Activated naive CD4-positive, alpha-beta T cell treated with anti-CD3 and anti-CD28 coated beads for 36 hours (primary cell): ENCODE data around the gene SPATA31C1. TPM values are rescaled to one million over a fixed set of nuclear protein-coding genes. Genes with fewer than 3 reads are reported as not detected.

Source experiments
- CTCF ChIA-PET: fragments of 350-600 bp; sonication (Branson Sonifier 250); formaldehyde crosslinking; loops from one replicate; lab custom pipeline; 2021; ENCODE audit warnings: antibody characterized with exemption; lab: Charles Lee
- DNase-seq: peaks from one replicate; pipeline ENCODE4 v3.0.0-alpha.2; 2020
- H3K27ac Mint-ChIP-seq: one replicate; pipeline ENCODE4 v1.8.0; 2021; ENCODE audit warnings: mild to moderate bottlenecking, mixed read lengths
- H3K27me3 Mint-ChIP-seq: one replicate; pipeline ENCODE4 v1.8.0; 2021; ENCODE audit warnings: low read depth, mixed read lengths
- H3K36me3 Mint-ChIP-seq: one replicate; pipeline ENCODE4 v1.8.0; 2021; ENCODE audit warnings: low read depth, mixed read lengths
- H3K4me1 Mint-ChIP-seq: one replicate; pipeline ENCODE4 v1.8.0; 2021; ENCODE audit warnings: low read depth, mixed read lengths
- H3K4me3 Mint-ChIP-seq: one replicate; pipeline ENCODE4 v1.8.0; 2021; ENCODE audit warnings: mild to moderate bottlenecking, moderate library complexity, mixed read lengths
- H3K9me3 Mint-ChIP-seq: one replicate; pipeline ENCODE4 v1.8.0; 2021; ENCODE audit warnings: mixed read lengths
- intact Hi-C: fragments of 100-400 bp; cut with micrococcal nuclease; formaldehyde crosslinking; loops from one replicate; pipeline ENCODE4 v1.15.1; 2023
- total RNA-seq, 2 experiments: library from RNA; stranded (reverse); gene quantifications; one replicate each; pipeline ENCODE4 v1.2.3, GENCODE V29; 2021

Gene SPATA31C1
- total RNA-seq, 2 experiments from 2014 or later, result not detected

DNA sequence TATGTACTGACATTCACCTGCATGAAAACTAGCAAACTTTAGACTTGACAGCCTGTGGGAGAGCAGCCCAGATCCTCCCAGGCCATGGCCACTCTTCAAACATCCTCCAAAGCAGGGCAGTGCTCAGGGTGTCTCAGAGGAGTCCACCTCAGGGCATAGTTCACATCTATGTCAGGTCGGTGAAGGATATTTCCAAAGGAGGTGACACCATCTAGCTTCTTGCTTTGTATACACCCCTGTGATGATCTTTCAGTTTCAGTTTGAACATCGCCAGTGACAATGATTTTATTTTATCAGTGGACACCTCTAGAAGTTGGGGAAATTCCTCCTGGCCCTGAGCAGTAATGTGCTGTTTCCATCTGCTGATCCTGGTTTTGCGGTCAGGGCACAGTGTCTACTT, 36.5 kb downstream of the SPATA31C1 start:
- Mint-ChIP-seq H3K9me3 (peaks cover 6% of the 10 kb centered on the region), H3K27me3 (peaks cover 11% of the 10 kb centered on the region), H3K36me3 (no peaks in the 10 kb centered on the region), H3K4me3 (no peak overlapping the region), H3K4me1 (peaks cover 2% of the 10 kb centered on the region), H3K27ac (no peak overlapping the region)
- no peak for DNase-seq
- CTCF ChIA-PET, result no interaction called here
- intact Hi-C loops, result loop anchor here (5.0 to 10.0 kb wide), 3 partner anchors 433 to 1051 kb away; partner anchors contain the start of gene SPIN1

DNA sequence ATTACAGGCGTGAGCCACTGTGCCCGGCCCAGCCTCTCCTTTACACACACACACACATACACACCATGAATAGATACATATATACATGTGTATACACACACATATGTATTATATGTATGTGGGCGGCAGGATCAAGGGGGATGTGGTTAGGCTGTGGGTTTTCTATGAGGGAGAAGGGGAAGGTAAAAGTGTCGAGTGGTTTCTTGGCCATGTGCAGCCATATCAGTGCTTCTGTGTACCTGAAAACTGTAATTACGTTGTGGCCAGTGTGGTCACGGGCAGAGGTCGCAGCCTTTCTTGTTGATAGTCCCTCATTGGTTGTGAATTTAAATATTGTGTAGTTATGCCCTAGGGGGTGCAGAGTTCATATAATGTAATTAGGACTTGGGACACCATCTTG, 40.1 kb downstream of the SPATA31C1 start:
- no peak for DNase-seq

DNA sequence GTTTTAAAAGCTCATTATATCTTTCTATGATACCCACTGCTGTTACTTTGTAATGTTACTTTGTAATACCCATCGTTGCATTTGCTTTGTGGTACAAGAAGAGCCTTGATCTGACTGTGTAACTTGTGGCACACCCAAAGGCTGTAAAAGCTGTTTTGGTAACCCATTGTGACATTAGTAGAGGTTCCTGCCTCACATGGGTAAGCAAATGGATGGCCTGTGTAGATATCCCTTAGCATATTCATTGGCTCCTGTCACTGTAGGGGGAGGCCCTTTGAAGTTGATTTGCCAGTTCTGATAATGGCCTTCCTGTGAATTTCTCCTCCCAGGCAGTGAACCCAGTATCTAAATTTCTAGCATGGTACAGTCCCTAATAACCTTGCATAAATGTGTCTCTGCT, 40.8 kb downstream of the SPATA31C1 start:
- Mint-ChIP-seq H3K9me3 (no peaks in the 10 kb centered on the region), H3K27me3 (peaks cover 13% of the 10 kb centered on the region), H3K36me3 (no peaks in the 10 kb centered on the region), H3K27ac (no peak overlapping the region), H3K4me1 (peaks cover 2% of the 10 kb centered on the region), H3K4me3 (no peak overlapping the region)
- DNase-seq, result no peak
- CTCF ChIA-PET, result interaction anchor here (0.6 kb wide), 1 partner anchor 590 kb away, joined by 3 read pairs; no protein-coding TSS in a partner anchor
- intact Hi-C loops, result loop anchor here (10.0 kb wide), 1 partner anchor 1046 kb away; no protein-coding TSS in a partner anchor

More for the DNA sequence above, 40.1 kb downstream of the SPATA31C1 start:
- peaks cover 2% of the 10 kb centered on the region for H3K4me1 Mint-ChIP-seq
- no peak overlapping the region for H3K4me3 Mint-ChIP-seq
- intact Hi-C loops, result loop anchor here (10.0 kb wide), 1 partner anchor 1047 kb away; no protein-coding TSS in a partner anchor
- no peaks in the 10 kb centered on the region for H3K36me3 Mint-ChIP-seq
- no peaks in the 10 kb centered on the region for H3K9me3 Mint-ChIP-seq
- H3K27ac Mint-ChIP-seq, result no peak overlapping the region
- CTCF ChIA-PET, result no interaction called here
- peaks cover 13% of the 10 kb centered on the region for H3K27me3 Mint-ChIP-seq

DNA sequence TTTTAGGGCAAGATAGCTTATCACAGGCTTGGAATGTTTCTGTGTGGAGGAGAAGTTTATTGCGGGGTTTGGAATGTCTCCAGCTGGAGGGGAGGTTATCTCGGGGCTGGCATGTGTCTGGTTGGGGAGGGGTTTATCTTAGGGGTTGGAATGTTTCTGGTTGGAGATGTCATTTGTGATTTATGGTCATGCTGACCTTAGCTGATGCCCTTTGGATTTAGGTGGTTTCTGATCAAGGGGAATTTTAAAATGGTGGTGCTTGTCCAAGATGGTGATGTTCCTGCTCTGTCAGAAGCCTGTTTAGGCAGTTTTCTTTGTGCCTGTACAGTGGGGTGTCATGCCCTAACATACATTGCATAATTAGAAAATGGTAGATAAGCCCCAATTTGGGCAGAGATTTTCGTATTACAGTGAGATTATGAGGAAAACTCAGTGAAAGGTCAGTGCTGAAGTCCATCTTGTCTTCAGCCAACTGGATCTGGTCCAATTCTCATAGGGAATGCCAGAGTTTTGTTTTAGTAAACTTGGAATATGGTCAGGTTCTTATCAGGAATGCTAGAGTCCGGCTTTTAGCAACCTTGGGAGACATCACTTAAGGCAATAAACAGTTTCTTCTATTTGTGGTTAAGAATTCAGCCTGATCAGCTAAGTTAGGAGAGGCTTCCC, 42.3 kb downstream of the SPATA31C1 start:
- CTCF ChIA-PET, result interaction anchor here (0.6 to 0.9 kb wide), 2 partner anchors 11 to 170 kb away, joined by 3 read pairs; no protein-coding TSS in a partner anchor
- no peaks in the 10 kb centered on the region for H3K36me3 Mint-ChIP-seq
- peaks cover 13% of the 10 kb centered on the region for H3K27me3 Mint-ChIP-seq
- no peak for DNase-seq
- H3K27ac Mint-ChIP-seq, result no peak overlapping the region
- H3K9me3 Mint-ChIP-seq, result no peaks in the 10 kb centered on the region
- intact Hi-C loops, result loop anchor here (10.0 kb wide), 1 partner anchor 1045 kb away; no protein-coding TSS in a partner anchor
- H3K4me3 Mint-ChIP-seq, result no peak overlapping the region
- peaks cover 2% of the 10 kb centered on the region for H3K4me1 Mint-ChIP-seq

DNA sequence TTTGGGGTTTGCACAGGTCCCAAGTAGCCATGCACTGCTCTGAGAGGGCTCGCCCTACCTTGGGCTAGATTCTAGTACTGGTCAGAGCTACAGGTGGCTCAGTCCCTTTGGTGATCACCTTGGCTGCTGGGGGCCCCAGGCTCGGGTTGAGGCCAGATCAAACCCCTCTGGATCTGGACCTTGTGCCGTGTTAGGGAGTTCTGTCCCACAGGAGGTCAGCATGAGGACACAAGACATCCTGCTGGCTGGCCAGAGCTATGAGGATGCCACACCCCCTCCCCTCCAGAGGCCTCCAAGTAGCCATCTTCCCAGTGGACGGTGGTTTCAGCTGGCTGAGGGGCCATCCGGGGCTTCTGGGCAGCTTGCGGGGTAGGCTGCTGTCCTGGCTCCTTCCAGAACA, 46.0 kb downstream of the SPATA31C1 start:
- no peaks in the 10 kb centered on the region for H3K4me1 Mint-ChIP-seq
- peaks cover 13% of the 10 kb centered on the region for H3K27me3 Mint-ChIP-seq
- DNase-seq, result no peak
- H3K27ac Mint-ChIP-seq, result no peak overlapping the region
- CTCF ChIA-PET, result no interaction called here
- H3K4me3 Mint-ChIP-seq, result no peak overlapping the region
- peaks cover 4% of the 10 kb centered on the region for H3K36me3 Mint-ChIP-seq
- H3K9me3 Mint-ChIP-seq, result no peaks in the 10 kb centered on the region
- intact Hi-C loops, result no loop called here

DNA sequence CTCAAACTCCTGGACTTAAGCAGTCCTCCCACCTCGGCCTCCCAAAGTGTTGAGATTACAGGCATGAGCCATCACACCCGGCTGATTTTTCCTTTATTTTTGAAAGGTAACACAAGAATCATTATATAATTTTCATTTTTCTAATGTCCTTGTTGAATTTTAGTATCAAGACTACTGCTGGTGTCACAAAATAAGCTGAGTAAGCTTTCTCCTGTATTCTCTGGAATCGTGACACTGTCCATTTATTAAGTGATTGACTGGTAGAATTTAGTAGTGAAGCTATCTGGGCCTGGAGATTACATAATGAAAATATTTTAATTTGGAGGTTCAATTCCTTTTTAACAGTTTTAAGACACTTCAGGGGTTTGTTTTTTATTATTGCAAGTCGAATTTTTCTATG, 47.1 kb downstream of the SPATA31C1 start:
- H3K4me3 Mint-ChIP-seq, result no peak overlapping the region
- intact Hi-C loops, result no loop called here
- H3K27me3 Mint-ChIP-seq, result peaks cover 8% of the 10 kb centered on the region
- DNase-seq, result no peak
- no peak overlapping the region for H3K27ac Mint-ChIP-seq
- H3K36me3 Mint-ChIP-seq, result peaks cover 7% of the 10 kb centered on the region
- no peaks in the 10 kb centered on the region for H3K4me1 Mint-ChIP-seq
- no peaks in the 10 kb centered on the region for H3K9me3 Mint-ChIP-seq
- CTCF ChIA-PET, result no interaction called here

DNA sequence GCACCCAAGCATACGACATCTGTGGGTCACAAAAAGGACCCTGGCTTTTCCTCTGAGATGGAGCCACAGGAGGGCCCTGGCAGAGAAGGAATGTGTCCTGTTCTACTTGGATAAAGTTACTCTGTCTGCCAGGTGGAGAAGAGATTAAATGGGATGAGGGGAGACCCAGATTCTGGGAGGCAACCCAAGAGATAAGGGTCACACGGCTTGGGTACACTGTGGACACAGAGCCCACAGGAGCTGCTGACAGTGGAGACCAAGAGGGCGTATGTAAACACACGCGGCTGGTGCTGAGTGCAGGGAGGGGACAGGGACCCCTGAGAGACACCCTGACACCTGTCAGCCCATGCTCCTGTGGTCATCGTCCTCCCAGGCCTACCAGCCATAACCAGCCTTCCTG, 50.4 kb downstream of the SPATA31C1 start:
- DNase-seq, result no peak
- intact Hi-C loops, result no loop called here
- no peak overlapping the region for H3K4me3 Mint-ChIP-seq
- no peaks in the 10 kb centered on the region for H3K9me3 Mint-ChIP-seq
- peaks cover 15% of the 10 kb centered on the region for H3K36me3 Mint-ChIP-seq
- peaks cover 8% of the 10 kb centered on the region for H3K4me1 Mint-ChIP-seq
- H3K27ac Mint-ChIP-seq, result no peak overlapping the region
- no peaks in the 10 kb centered on the region for H3K27me3 Mint-ChIP-seq
- CTCF ChIA-PET, result no interaction called here

DNA sequence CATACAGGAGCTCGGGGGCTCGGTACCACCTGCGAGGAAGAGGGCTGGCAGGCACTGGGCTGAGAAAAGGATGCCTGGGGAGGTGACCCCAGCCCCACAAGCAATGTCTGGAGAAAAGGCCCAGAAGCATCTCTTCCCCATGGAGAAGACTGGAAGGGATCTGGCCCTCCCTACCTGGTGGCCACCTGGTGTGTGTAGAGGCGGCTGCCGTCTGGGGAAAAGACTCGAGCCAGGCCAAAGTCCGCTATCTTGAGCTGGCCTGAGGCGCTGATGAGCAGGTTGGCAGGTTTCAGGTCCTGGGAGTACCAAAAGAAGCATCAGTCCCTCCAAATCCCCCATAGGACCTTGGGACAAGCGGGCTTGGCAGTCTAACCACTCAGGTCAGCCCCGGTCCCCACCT, 52.8 kb downstream of the SPATA31C1 start:
- H3K9me3 Mint-ChIP-seq, result no peaks in the 10 kb centered on the region
- CTCF ChIA-PET, result no interaction called here
- H3K27ac Mint-ChIP-seq, result no peak overlapping the region
- H3K36me3 Mint-ChIP-seq, result peaks cover 17% of the 10 kb centered on the region
- H3K27me3 Mint-ChIP-seq, result no peaks in the 10 kb centered on the region
- H3K4me1 Mint-ChIP-seq, result peaks cover 19% of the 10 kb centered on the region
- H3K4me3 Mint-ChIP-seq, result no peak overlapping the region
- no peak for DNase-seq
- intact Hi-C loops, result loop anchor here (5.0 to 10.0 kb wide), 5 partner anchors 286 to 1686 kb away; partner anchors contain the start of genes CKS2, ISCA1, SPIN1 and TUT7

DNA sequence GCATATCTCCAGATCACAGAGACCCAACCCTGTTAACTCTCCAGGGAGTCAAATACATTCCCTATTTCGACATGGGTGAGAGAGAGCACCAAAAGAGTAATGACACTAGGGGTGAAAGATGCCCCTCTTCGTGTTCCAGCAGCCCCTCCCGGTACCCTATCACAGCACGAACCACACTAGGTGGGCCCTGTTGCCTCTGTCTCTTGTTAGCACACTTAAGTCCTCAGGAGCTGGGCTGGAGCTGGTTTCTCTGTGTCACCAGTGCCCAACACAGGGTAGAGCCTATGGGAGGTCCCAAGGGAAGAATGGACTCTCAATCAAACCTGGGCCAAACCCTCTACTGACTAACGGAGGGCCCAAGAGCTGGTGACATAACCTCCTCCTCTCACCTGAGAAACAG, 55.4 kb downstream of the SPATA31C1 start:
- peaks cover 19% of the 10 kb centered on the region for H3K4me1 Mint-ChIP-seq
- CTCF ChIA-PET, result no interaction called here
- intact Hi-C loops, result loop anchor here (5.0 to 10.0 kb wide), 5 partner anchors 288 to 1688 kb away; partner anchors contain the start of genes CKS2, ISCA1, SPIN1 and TUT7
- peaks cover 13% of the 10 kb centered on the region for H3K36me3 Mint-ChIP-seq
- H3K9me3 Mint-ChIP-seq, result no peaks in the 10 kb centered on the region
- H3K4me3 Mint-ChIP-seq, result peak overlapping the region; percentile 93
- H3K27me3 Mint-ChIP-seq, result no peaks in the 10 kb centered on the region
- DNase-seq, result no peak
- H3K27ac Mint-ChIP-seq, result no peak overlapping the region

Other genes with a start within 250 kb of the SPATA31C1 start
- gene CTSL, start 191.8 kb upstream of the SPATA31C1 start, total RNA-seq, result under 1 TPM; 0.81 to 0.86 TPM
- not detected for gene SPATA31E1, start 35.1 kb upstream of the SPATA31C1 start, total RNA-seq
- 1 to 10 TPM; 3.3 to 3.8 TPM for gene CDK20, start 56.6 kb downstream of the SPATA31C1 start, total RNA-seq
- gene SPATA31C2, start 220.5 kb downstream of the SPATA31C1 start, total RNA-seq, result not detected